ENCODE data around the gene PLAC1. TPM values are rescaled to one million over a fixed set of nuclear protein-coding genes. Genes with fewer than 3 reads are reported as not detected.

Gene PLAC1
- total RNA-seq, 2 donors from 2014 or later, result not detected

DNA sequence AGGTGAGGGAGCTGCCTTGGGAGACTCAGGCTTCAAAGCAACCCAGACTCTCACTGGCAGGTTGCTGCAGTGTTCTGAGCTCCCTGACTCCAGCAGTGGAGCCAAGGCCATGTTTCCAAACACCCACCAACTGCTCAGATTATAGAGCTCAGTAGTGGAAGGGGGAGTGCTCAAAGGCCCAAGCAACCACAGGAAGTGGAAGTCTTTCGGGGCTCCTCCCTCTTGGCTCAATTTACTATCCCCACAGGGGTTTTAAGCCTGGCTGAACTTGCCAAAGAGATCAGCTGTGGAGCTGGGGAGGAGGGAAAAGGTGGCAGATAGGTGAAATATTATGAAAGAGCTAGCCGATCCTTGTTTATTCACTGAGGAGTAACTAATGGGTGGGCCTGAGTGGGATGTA, 115.8 kb downstream of the PLAC1 start:
- Histone ChIP-seq H3K27ac (no peak overlapping the region), H3K9me3 (no peaks in the 10 kb centered on the region), H3K36me3 (no peaks in the 10 kb centered on the region), H3K27me3 (replicated peaks; ENCODE audit: insufficient read depth) (no peaks in the 10 kb centered on the region), H3K4me1 (ENCODE audit: control insufficient read depth in 1 of 2, low read depth in 2 of 2) (no peaks in the 10 kb centered on the region), H3K4me3 (no peak overlapping the region)
- no peak for ATAC-seq (ENCODE audit: insufficient number of reproducible peaks, low FRiP score, low read depth)
- TF ChIP-seq, protein P1, sequence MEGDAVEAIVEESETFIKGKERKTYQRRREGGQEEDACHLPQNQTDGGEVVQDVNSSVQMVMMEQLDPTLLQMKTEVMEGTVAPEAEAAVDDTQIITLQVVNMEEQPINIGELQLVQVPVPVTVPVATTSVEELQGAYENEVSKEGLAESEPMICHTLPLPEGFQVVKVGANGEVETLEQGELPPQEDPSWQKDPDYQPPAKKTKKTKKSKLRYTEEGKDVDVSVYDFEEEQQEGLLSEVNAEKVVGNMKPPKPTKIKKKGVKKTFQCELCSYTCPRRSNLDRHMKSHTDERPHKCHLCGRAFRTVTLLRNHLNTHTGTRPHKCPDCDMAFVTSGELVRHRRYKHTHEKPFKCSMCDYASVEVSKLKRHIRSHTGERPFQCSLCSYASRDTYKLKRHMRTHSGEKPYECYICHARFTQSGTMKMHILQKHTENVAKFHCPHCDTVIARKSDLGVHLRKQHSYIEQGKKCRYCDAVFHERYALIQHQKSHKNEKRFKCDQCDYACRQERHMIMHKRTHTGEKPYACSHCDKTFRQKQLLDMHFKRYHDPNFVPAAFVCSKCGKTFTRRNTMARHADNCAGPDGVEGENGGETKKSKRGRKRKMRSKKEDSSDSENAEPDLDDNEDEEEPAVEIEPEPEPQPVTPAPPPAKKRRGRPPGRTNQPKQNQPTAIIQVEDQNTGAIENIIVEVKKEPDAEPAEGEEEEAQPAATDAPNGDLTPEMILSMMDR (IDR thresholded peaks at IDR 0.05), result no peak
- no peak for DNase-seq (ENCODE audit: low spot score)

GRCh38 chrX:134541906-134542305, 116.4 kb downstream of the PLAC1 start:
- Histone ChIP-seq H3K27me3 (replicated peaks; ENCODE audit: insufficient read depth) (no peaks in the 10 kb centered on the region), H3K4me1 (ENCODE audit: control insufficient read depth in 1 of 2, low read depth in 2 of 2) (no peaks in the 10 kb centered on the region), H3K9me3 (no peaks in the 10 kb centered on the region), H3K27ac (no peak overlapping the region), H3K4me3 (no peak overlapping the region), H3K36me3 (no peaks in the 10 kb centered on the region)
- ATAC-seq (ENCODE audit: insufficient number of reproducible peaks, low FRiP score, low read depth) (no peak), DNase-seq (ENCODE audit: low spot score) (no peak)
- TF ChIP-seq, protein P1 (IDR thresholded peaks at IDR 0.05), result no peak

GRCh38 chrX:134538316-134538715, 120.0 kb downstream of the PLAC1 start:
- Histone ChIP-seq H3K4me1 (ENCODE audit: control insufficient read depth in 1 of 2, low read depth in 2 of 2) (no peaks in the 10 kb centered on the region), H3K27me3 (replicated peaks; ENCODE audit: insufficient read depth) (no peaks in the 10 kb centered on the region), H3K4me3 (no peak overlapping the region), H3K9me3 (no peaks in the 10 kb centered on the region), H3K36me3 (no peaks in the 10 kb centered on the region), H3K27ac (no peak overlapping the region)
- no peak for ATAC-seq (ENCODE audit: insufficient number of reproducible peaks, low FRiP score, low read depth)
- TF ChIP-seq, protein P1 (IDR thresholded peaks at IDR 0.05), result no peak
- DNase-seq (ENCODE audit: low spot score), result no peak

- Histone ChIP-seq H3K4me3 (no peak overlapping the region), H3K27me3 (replicated peaks; ENCODE audit: insufficient read depth) (no peaks in the 10 kb centered on the region), H3K9me3 (no peaks in the 10 kb centered on the region), H3K36me3 (no peaks in the 10 kb centered on the region), H3K27ac (no peak overlapping the region), H3K4me1 (ENCODE audit: control insufficient read depth in 1 of 2, low read depth in 2 of 2) (no peaks in the 10 kb centered on the region)
- TF ChIP-seq, protein P1 (IDR thresholded peaks at IDR 0.05), result no peak
- DNase-seq (ENCODE audit: low spot score), result no peak
- no peak for ATAC-seq (ENCODE audit: insufficient number of reproducible peaks, low FRiP score, low read depth)
Measured at GRCh38 chrX:134537179-134537955, 120.9 kb downstream of the PLAC1 start.

- ATAC-seq (ENCODE audit: insufficient number of reproducible peaks, low FRiP score, low read depth), result no peak
- Histone ChIP-seq H3K4me1 (ENCODE audit: control insufficient read depth in 1 of 2, low read depth in 2 of 2) (no peaks in the 10 kb centered on the region), H3K27ac (no peak overlapping the region), H3K27me3 (replicated peaks; ENCODE audit: insufficient read depth) (no peaks in the 10 kb centered on the region), H3K36me3 (no peaks in the 10 kb centered on the region), H3K9me3 (no peaks in the 10 kb centered on the region), H3K4me3 (no peak overlapping the region)
- DNase-seq (ENCODE audit: low spot score), result no peak
- TF ChIP-seq, protein P1 (IDR thresholded peaks at IDR 0.05), result no peak
Measured at GRCh38 chrX:134533952-134534351, 124.3 kb downstream of the PLAC1 start.
